22Rv1 (cell line): ENCODE results near the gene PDGFD.

Experiments used
- H3K27ac ChIP-seq: fragments of 450-650 bp; 2 replicates; pipeline ENCODE4 v1.5.1; 2017
- CTCF ChIP-seq: fragments of 450-650 bp; IDR thresholded peaks from 2 replicates; pipeline ENCODE4 v1.5.1; 2017; ENCODE audit warnings: mild to moderate bottlenecking
- ZFX ChIP-seq: fragments of 450-650 bp; IDR thresholded peaks from 2 replicates; pipeline ENCODE4 v1.6.1; 2017; ENCODE audit warnings: antibody characterized with exemption, borderline replicate concordance

PDGFD gene

GRCh38 chr11:104146421-104146820 lies 17.5 kb downstream of the PDGFD start:
- no peak for TF ChIP-seq ZFX
- no peak for TF ChIP-seq CTCF
- no peak overlapping the region for H3K27ac ChIP-seq

- TF ChIP-seq ZFX (no peak), CTCF (no peak)
- no peak overlapping the region for H3K27ac ChIP-seq
Observed at GRCh38 chr11:104145062-104145461, 18.9 kb downstream of the PDGFD start.

DNA sequence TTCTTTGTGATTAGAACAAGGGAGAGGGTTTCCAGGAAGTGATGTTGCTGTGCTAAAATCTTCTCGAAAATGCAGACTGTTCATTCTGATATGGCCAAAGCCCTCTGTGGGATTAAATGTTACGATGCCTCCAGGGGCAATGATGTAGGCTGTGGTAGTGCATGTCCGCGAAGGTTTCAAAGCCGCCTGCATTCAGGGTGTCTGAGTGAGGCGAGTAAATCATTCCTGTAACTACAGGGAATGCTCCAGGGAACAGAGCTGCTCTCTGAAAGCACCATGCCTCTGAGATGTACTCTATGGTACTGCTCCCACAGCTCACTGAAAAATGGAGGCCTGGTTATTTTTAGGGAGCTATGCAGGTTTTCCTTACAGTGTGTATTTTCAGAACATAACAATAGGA lies 21.2 kb downstream of the PDGFD start:
- no peak overlapping the region for H3K27ac ChIP-seq
- TF ChIP-seq ZFX (no peak), CTCF (no peak)

- TF ChIP-seq ZFX, result no peak
- no peak for TF ChIP-seq CTCF
- H3K27ac ChIP-seq, result no peak overlapping the region
Observed at GRCh38 chr11:104136861-104137260, 27.1 kb downstream of the PDGFD start.

- no peak overlapping the region for H3K27ac ChIP-seq
- TF ChIP-seq ZFX (no peak), CTCF (no peak)
Observed at GRCh38 chr11:104134745-104135144, 29.2 kb downstream of the PDGFD start.

DNA sequence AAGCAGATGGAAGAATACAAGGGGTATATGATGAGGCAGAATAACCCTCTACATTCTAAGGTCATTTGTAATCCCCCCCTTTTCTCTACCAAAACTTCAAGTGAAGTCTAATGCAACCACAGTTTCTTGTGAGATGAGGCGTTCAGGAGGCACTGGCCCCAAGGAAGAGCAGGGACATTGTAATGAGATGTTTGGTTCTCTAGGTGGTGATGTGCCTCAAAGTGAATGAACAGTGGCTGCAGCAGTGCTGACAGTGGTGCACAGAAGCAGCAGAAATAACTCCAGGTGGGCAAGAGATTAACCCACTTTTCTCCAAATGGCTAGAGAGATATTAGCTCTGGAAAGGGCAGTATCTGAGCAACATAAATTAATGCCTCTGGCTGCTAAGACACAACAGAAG lies 33.8 kb downstream of the PDGFD start:
- TF ChIP-seq ZFX (no peak), CTCF (0 out of 2 replicates have a peak, but pooled peaks have one; percentile 7)
- no peak overlapping the region for H3K27ac ChIP-seq

- no peak overlapping the region for H3K27ac ChIP-seq
- no peak for TF ChIP-seq CTCF
- no peak for TF ChIP-seq ZFX
Observed at GRCh38 chr11:104129145-104129544, 34.8 kb downstream of the PDGFD start.
